Fibroblast of upper back skin (primary cell): ENCODE measurements around the gene MTM1.
A peak's percentile ranks its signal among the peaks of the same experiment; 100 is the strongest.

Source experiments
- DNase-seq: peaks from one replicate; pipeline ENCODE4 v3.0.0-alpha.2; 2013

MTM1 gene

DNA sequence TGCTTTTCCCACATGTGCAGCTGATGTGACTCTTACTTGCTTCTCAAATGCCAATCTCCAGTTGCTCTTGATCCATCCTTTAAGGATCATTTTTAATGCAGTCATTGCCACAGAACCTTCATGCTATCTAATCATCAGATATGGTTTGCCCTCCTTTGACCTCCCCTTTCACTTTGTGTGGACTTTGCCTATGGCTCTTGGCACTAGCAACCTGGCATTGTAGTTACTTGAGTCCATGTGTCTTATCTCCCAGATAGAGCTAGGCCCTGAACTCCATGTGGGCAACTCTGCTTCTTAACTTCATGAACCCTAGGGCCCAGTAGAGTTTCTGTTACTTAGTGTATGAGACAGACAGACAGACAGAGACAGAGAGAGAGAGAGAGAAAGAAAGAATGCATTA, 41.6 kb downstream of the MTM1 start:
- DNase-seq: no peak

DNA sequence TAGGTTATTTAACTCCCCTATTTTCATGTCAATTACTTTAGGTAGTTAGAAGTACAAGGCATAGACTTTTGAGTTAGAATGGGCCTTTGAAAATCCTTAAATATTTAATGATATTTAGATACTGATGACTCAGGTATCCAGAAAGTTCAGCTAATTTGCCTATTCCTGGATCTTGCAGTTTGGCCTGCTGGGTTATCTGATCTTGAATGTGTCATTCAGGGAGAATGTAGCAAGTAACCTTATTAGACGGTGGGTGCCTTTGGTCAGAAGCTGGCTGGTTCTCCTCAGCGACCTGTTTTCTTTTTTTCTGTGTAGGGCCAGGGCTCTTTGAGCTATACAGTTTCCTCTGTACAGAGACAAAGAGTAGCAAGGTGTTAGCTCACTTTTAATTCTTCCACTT, 42.0 kb downstream of the MTM1 start:
- no peak for DNase-seq

DNA sequence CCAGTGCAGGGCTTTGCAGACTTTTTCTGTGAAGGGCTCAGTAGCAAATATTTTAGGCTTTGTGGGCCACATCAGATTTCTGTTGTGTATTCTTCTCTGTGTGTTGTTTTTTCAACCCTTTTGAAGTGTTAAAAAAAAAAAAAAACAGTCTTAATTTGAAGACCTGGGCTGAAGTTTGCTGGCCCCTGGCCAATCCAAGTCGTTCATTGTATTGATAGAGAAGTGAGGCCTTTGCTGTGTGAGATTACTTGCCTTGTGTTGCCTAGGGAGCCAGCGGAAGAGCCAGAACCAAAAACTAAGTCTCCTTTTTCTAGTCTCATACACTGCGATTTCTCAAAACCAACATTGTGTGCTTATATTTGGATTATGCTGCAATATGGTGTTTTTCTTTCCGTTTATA, 46.9 kb downstream of the MTM1 start:
- no peak for DNase-seq

DNA sequence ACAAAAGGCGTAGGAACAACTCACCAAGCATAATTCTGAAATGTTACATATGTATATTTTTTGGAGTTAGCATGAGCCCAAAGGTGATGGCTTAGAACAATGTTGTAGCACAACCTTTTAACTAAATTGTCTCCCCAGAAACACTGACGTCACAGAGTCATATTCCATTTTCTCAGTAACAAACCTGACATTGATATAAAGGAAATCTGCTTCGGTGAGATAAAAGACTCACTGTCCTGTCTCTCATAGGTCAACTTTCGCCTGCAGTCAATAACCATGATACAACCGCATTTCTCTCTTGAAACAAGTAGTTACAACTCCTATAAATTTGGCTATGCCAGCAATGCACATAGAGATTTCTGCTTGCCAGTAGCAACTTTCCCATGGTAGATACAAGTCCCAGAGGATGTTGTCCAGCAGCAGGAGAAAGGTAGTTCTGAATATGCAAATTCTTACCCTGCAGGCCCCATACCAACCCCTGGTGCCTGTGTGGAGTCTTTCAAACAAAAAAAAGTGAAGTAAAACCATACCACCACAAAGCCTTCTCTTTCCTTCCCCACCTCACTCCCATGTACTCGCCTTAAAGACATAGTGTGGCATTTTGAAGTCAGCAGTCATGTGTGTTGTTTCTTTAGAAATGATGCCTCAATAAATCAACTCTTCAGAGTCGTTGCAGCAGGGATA, 47.9 kb downstream of the MTM1 start:
- no peak for DNase-seq

DNA sequence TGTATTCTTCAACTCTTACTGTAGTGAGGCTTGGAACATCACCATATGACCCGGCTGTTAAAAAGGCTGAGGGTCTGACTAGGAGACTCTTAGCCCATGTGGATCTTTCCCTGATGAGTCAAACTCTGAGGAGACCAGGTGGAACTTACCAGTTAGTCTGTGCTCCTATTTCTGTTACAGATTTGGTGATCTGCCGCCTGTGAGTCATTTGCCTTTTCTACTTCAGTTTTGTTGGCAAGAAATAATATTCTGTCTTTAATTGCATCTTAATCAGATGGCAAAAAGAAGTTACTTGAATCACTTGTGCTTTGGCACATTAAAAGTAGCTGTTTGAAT, 48.4 kb downstream of the MTM1 start:
- peak; percentile 16 for DNase-seq

DNA sequence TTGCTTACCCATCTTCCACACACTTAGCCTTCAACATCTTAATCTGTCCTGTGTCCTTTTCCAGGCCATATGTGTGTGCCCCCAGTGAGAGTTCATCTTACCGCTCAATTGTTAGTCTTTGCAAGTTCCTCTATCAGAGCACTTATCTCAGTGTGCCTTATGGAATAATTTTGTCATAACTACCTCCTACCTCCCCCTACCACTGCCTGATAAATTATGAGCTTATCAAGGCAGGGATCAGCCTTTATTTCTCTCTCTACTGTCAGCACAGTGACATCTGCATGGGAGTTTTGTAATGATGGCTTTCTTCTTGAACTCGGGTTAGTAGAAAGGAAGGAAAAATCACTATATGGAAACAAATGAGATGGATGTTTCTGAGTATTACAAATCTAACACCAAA, 53.2 kb downstream of the MTM1 start:
- DNase-seq: no peak

DNA sequence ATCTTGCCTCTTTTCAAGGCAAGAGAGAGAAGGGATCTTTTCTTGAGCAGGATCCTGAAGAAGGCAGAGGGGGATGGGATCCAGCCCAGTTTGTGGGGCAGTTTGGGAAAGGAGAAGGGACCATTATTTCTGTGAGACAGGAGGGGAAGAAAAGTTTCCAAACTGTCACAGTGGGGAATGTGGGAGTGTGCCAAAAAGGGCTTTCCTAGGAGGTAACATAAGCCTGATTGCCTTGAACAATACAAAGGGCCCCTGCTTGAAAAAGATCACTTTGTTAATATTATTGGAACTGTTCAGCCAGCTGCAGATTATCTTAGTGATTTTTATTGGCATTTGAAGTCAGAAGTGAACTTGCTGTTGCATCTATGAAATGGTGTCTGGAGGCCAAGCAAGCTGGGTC, 55.2 kb downstream of the MTM1 start:
- no peak for DNase-seq

DNA sequence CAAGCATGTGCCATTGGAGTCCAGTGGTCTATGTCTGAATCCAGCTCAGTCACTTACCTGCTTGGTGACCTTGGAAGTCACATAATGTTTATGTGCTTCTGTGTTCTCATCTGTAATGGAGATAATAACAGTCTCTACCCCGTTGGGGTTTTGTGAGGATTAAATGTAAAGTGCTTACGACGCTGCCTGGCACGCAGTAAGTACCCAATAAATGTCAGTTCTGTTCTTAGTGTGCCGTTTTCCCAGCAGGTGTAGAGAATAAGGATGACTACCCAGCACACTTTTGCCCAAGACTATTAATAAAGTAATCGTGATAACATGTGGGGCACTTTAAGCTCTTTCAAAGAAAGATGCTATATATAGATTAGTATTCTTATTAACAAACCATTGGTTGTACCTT, 56.7 kb downstream of the MTM1 start:
- no peak for DNase-seq

DNA sequence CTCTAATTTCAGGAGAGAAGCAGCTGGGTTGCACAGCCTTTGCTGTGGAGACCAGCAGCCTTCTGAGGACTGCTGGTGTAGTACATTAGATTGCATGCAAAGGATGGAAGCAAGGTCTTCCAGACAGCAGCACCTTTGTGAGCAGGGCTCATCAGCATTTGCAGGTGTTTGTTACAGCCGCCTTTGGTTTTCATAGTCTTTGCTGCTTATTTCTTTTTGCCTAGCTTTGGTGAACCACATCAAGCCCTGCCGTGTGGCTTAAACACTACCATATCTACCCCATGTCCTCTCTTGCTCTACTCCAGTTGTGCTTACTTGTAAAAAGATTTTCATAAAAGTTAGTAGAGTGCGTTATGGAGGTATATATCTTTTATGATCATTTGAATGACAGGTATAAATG, 57.5 kb downstream of the MTM1 start:
- DNase-seq: no peak

DNA sequence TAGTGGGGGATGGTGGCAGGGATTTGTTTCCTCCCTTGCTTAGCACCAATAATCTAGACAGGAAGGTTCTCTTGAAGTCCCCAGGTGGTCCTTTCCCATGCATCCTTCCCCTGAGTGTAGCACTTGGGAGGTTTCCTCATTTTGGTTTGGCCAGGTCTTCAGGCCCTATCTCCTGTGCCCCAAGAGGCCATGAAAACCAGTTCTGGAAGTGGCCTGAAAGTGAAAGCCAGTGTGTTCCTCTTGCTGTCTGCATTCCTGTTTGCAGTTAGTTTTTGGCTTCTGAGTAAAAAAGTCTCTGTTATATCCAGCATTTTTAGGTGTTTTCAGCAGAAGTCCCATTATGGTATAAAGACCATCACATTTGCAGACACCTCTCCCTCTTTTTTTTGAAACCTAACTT, 59.5 kb downstream of the MTM1 start:
- no peak for DNase-seq

DNA sequence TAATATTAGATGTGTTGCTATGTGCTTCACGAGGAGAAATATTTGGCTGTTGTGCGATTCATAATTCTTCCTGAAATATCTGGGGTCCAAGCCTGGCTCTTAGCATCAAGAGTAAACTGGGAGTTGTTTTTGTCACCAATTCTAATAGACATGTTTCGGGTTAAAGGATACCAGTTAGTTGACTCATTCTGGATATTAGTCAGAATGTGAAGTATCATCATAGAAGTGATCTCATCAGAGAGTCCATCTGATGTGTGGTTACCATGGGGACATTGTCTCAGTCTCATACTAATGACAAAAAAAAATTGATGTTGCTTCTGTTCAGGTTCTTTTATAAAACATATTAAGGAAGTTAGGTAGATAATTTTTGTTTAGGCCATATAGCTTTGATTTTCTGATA, 67.5 kb downstream of the MTM1 start:
- peak; percentile 61 for DNase-seq

DNA sequence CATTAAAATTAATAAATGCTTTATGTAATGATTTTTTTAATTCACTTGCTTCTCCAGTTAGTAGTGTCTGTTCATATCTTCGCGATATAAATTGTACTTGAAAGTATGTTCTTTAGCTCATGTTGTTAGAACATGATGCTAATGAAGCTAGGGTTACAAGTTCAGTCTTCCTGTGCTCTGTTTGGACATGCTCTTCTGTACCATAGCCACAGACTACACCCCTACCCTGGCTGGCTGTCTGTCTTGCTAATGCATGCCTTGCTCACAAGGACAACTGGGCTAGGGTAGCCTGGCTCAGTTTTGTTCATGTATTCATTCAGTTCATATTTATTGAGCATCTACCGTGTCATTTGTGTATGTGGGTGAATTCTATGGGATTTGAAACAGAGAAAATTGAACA, 74.0 kb downstream of the MTM1 start:
- no peak for DNase-seq

DNA sequence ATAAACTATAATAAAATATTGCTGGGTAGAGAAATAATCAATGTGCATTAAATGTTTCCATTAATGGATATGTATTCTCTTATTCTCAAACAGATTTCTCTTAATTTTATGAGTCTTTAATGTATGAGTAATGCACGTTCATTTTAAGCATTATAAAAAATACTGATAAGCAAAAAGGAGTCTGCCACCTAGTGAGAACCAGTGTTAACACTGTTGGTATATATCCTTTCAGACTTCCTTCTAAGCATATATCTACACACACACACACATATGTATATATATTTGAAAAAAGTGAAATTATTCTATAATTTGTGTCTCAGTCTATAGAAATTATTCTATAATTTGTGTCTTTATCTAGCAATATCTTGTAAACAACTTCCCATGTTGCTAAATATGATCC, 74.8 kb downstream of the MTM1 start:
- peak; percentile 13 for DNase-seq

DNA sequence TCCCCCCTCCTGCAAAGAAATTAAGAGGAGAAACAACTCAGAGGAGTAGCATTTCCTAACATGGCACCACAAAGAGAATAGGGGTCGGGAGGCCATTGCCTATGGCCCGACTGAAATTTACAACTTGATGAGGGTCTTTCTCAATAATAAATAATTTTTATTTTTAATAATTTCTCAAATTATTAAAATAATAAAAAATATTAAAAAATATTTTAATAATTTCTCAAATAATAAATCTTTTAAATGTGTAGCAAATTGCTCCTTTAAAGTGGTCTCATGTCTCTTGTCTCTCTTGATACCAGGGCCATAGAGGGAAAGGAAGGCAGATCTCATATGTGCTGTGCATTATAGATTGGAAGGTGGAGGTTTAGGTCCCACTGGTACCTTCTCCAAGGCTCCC, 75.5 kb downstream of the MTM1 start:
- no peak for DNase-seq

DNA sequence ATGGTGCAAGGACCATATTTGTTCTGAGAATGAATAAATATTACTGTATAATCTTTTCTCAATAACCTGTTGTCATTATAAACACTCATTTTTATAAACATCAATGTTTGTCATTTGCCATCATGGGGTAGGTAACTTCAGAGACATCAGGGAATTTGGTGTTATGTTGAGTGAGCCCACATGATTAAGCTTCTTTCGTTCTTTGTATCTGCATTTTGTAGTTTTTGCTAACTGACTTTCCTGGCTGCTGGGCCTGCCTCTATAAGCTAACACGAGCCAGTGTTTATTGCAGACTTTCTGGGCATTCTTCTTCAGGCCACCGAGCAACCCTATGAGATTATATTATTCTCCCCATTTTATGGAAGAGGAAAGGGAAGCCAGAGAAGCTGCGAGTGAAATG, 76.0 kb downstream of the MTM1 start:
- no peak for DNase-seq

DNA sequence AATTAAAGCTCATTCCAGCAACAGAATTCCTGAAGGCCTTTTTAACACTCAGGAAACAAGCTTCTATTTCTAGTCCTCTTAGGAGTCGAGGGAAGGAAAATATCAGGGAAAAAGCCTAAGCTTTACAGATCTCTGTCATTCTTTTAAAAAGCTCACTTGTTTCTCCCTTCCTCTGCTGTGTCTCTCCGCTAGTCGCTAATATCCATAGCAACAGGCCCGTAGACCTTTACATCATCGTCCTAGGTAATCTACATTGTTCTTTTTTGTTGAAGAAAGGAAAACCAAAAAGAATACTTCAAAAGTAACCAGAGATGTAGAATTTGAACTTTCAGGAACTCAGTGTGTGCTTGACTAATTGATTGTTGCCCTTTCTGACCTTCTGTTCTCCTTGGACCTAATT, 78.9 kb downstream of the MTM1 start:
- no peak for DNase-seq

DNA sequence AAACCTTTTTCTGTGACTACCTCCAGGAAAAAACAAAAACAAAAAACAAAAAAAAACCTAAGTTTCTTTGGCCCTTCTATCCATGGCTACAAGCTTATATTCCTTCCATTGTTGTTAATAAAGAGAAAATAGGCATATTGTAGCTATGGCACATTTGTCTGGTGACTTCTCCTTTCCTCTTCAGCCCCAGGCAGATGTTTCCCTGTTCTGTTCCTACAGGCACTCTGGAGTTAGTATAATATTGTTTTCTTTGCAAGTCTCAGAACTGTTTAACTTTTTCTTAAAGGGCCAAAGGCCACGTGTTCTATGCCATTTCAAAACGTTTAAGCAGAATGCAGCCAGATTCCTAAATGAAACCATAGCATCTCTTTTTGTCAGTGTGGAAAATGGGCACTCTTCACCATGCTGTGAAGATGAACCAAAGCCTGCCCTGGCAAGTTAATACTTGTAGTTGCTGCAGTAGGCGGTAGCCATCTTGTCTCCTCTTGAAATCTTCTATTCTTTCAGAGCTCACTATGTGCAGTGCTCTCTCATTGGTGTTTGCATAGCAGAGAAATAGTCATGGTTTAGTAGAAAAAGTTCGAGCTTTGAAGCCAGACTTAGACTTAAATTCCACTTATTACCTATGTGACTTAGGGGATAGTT, 80.0 kb downstream of the MTM1 start:
- no peak for DNase-seq

DNA sequence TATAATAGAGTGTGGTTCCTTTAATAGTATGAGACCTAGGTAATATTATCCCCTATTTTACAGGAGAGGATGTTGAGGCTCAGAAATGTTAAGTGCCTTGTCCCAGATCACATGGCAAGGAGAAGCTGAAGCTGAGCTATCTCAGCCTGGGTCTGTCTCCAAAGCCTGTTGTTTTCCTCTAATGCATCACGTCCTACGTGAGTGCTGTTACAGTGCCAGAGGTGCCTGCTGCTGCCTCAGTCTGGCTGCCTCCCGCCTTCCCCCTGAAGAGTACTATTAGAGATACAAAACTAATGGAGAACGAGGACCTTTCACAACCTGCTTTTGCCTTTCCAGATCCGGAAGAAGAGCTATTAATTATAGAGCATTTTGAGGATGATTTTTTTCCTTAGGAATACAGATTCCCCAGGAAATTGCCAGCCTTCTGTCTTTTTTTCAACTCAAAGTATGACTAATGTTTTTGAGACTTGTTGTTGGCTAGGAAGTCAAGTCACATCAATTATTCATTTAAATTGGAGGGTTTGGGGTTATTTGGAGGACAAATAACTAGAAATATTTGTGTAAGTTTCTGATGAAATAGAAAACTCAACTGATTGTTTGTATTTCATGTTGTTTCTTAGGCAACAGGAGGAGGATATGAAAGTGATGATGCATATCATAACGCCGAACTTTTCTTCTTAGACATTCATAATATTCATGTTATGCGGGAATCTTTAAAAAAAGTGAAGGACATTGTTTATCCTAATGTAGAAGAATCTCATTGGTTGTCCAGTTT, 80.9 kb downstream of the MTM1 start:
- DNase-seq: peak; percentile 36

DNA sequence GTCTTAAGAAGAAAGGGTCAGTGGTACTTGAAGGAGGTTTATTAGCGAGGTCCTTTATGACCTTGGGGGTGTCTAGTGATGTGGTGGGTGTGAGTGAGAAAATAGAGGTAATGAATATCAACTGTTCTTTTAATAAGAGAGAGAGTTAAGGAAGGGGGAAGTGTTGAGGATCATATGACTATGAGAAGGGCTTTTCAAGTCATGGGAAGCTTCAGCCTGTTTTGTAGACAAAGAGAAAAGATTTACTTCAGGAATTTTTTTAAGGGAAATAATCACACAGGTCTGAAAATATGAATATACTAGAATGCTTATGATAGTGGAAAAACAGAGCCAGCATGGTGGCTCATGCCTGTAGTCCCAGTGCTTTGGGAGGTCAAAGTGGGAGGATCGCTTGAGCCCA, 83.5 kb downstream of the MTM1 start:
- DNase-seq: no peak

DNA sequence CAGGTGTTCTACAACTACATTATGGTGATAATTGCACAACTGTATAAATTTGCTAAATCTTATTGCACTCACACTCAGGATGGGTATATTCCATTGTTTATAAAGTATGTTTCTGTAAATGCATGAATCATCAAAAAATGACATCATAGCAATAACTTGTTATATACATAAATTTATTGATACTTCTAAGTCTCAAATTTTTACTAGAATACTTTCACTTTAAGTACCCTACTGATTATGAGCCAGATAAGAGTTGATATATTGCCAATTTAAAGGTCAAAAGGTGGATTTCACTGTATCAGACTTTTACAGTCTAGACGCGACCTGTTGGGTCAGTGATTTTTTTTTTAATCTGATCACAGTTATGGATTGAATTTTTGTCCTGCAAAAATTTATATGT, 87.4 kb downstream of the MTM1 start:
- no peak for DNase-seq

DNA sequence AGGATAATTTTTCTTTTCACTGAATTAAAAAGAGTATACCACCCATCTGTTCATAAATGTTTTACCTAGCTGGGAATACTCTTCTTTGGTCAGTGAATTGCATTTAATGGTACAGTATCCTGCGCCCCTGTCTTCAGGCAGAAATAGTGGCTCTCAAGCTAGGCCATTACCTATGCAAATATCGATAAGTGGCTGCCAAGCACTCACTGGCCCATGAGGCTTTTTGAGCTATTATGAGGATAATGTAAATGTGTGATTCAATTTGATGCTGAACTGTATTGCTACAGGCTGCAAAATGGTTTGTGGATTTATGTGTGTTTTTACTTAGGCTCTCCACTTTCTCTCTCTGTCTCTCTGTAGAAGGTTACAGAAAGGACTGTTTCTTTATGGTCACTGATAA, 94.7 kb downstream of the MTM1 start:
- DNase-seq: no peak

DNA sequence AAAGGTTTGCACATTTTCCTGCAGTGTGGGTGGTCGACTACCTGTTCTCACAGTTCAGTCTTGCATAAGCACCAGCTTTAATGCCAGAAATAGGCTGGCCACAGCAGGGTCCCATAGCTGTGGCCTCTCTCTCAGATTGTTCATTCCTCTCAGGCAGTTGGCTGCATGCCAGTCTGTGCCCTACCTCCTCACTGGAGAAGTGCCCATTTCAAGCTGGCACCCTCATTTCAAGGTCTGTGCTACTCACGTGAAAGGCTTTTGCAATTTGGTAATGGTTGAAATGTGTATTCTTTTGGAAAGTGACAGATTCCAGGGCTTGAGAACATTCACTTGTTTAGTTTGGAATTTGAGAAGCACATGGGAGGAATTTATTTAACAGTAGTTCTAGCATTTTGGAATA, 95.9 kb downstream of the MTM1 start:
- DNase-seq: no peak

DNA sequence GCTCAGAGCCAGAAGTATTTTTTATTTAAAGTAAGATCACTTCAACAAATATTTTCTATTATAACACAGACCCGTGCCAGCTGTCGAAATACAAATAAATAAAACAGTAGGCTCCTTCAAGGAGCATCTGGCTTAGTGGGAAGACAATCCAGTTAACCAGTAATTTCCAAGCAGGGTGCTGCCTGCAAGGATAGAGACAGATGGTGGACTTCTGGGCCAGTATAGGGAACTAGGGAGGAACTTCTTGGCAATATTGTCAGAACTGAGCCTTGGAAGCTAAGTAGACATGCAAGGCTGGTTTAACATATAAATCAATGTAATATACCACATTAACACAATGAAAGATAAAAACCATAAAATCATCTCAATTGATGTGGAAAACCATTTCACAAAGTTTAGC, 107.8 kb downstream of the MTM1 start:
- no peak for DNase-seq

DNA sequence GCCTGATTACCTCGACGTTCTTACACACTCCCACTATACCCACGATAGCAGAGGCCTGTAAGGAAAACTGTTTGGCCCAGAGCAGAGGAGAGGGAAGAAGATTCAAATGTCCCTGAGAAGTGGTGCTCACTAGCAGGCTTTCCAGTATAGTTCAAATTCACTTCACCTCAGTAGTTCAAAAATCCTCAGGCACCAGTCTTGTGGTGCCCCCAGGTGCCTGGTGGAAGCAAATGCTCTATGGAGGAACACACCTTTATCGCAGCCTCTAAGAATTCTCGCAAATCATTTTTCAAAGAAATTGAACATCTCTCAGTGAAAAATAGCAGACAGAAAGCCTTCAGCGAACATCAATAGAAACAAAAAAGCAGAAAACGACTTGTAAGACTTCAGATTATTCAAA, 112.6 kb downstream of the MTM1 start:
- DNase-seq: peak; percentile 37

DNA sequence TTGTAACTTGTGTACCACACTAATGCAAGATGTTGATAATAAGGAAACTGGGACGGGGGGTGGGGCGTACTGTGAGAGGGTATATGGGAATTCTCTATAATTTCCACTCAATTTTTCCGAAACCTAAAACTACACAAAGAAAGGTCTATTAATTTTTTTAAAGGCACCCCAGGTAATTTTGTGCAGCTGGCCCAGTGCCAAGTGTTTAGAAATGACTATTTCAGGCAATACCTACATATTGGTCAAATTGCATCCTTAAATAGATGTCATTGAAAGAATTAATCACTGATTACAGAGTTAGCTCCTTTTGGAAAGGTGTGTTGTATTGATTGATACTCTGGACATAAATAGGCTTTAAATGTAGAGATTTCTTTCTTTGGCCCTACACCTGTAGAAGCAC, 114.7 kb downstream of the MTM1 start:
- DNase-seq: no peak
